OCI-LY3 (cell line): ENCODE data around the gene NFATC4.

Experiments used
- H2AFZ ChIP-seq: fragments of 200-600, 300-600 bp; shearing (Covaris generic); 2 replicates; pipeline ENCODE4 v1.6.0; 2014; ENCODE audit warnings: antibody characterized with exemption, low read depth, low read length
- H3K27ac ChIP-seq: fragments of 200-600, 300-600 bp; sonication (generic); 2 replicates; pipeline ENCODE4 v1.5.1; 2014; ENCODE audit warnings: mild to moderate bottlenecking, low read length, moderate library complexity, mixed read lengths
- H3K27me3 ChIP-seq: fragments of 200-600, 300-600 bp; sonication (generic); 2 replicates; pipeline ENCODE4 v1.6.1; 2014; ENCODE audit warnings: low read depth, low read length, mixed read lengths
- H3K36me3 ChIP-seq: fragments of 200-600, 300-600 bp; sonication (generic); replicated peaks from 2 replicates; pipeline ENCODE3; 2014; ENCODE audit warnings: low read depth, low read length, mixed read lengths
- H3K4me1 ChIP-seq: fragments of 300-600, 200-600 bp; sonication (generic); 2 replicates; pipeline ENCODE4 v1.6.1; 2014; ENCODE audit warnings: low read length, mixed read lengths
- H3K4me2 ChIP-seq: fragments of 200-600, 300-600 bp; sonication (generic); 2 replicates; pipeline ENCODE4 v1.6.1; 2014; ENCODE audit warnings: low read length, mixed read lengths
- H3K4me3 ChIP-seq: fragments of 300-600, 200-600 bp; sonication (generic); 2 replicates; pipeline ENCODE4 v1.5.1; 2014; ENCODE audit warnings: antibody characterized with exemption, mild to moderate bottlenecking, low read length, moderate library complexity
- H3K79me2 ChIP-seq: fragments of 300-600, 200-600 bp; shearing (Covaris generic); 2 replicates; pipeline ENCODE4 v1.6.1; 2014; ENCODE audit warnings: mild to moderate bottlenecking, low read length, mixed read lengths
- H3K9ac ChIP-seq: fragments of 300-600, 200-600 bp; shearing (Covaris generic); 2 replicates; pipeline ENCODE4 v1.6.0; 2014; ENCODE audit warnings: mild to moderate bottlenecking, low read length, moderate library complexity
- H3K9me3 ChIP-seq: fragments of 200-600, 300-600 bp; shearing (Covaris generic); 2 replicates; pipeline ENCODE4 v1.6.1; 2014; ENCODE audit warnings: low read length, mixed read lengths; ENCODE audit not compliant: insufficient read depth
- H4K20me1 ChIP-seq: fragments of 200-600, 300-600 bp; sonication (generic); 2 replicates; pipeline ENCODE4 v1.6.1; 2016; ENCODE audit warnings: low read length, mixed read lengths; ENCODE audit not compliant: insufficient read depth
- CTCF ChIP-seq: fragments of 200-600, 300-600 bp; sonication (generic); IDR thresholded peaks from 2 replicates; pipeline ENCODE4 v1.5.1; 2014; ENCODE audit warnings: antibody characterized with exemption, low read length, low read depth
- EZH2phosphoT487 ChIP-seq: fragments of 200-600 bp; shearing (Covaris generic); IDR thresholded peaks from 2 replicates; pipeline ENCODE4 v1.6.1; 2018; ENCODE audit warnings: antibody characterized with exemption, mixed run types, low read depth

The NFATC4 gene

GRCh38 chr14:24425704-24426103 is 57.7 kb downstream of the NFATC4 start:
- Histone ChIP-seq H3K27ac (no peak overlapping the region), H2AFZ (no peak overlapping the region), H3K4me1 (peaks cover 7% of the 10 kb centered on the region), H3K4me3 (no peak overlapping the region), H3K36me3 (no peaks in the 10 kb centered on the region), H3K27me3 (no peaks in the 10 kb centered on the region), H4K20me1 (no peaks in the 10 kb centered on the region), H3K79me2 (peaks cover 9% of the 10 kb centered on the region), H3K9me3 (no peaks in the 10 kb centered on the region), H3K9ac (no peak overlapping the region), H3K4me2 (no peak overlapping the region)
- no peak for TF ChIP-seq EZH2phosphoT487
- no peak for TF ChIP-seq CTCF

GRCh38 chr14:24426150-24426911 is 58.3 kb downstream of the NFATC4 start:
- Histone ChIP-seq H3K79me2 (peaks cover 15% of the 10 kb centered on the region), H4K20me1 (0 out of 2 replicates have a peak, but pooled peaks cover 2% of the 10 kb centered on the region), H2AFZ (no peak overlapping the region), H3K9me3 (no peaks in the 10 kb centered on the region), H3K27ac (no peak overlapping the region), H3K4me3 (no peak overlapping the region), H3K4me1 (peaks cover 12% of the 10 kb centered on the region), H3K36me3 (peaks cover 3% of the 10 kb centered on the region), H3K9ac (no peak overlapping the region), H3K27me3 (no peaks in the 10 kb centered on the region), H3K4me2 (no peak overlapping the region)
- no peak for TF ChIP-seq EZH2phosphoT487
- TF ChIP-seq CTCF, result no peak

GRCh38 chr14:24426912-24427536 is 59.0 kb downstream of the NFATC4 start:
- Histone ChIP-seq H3K9me3 (no peaks in the 10 kb centered on the region), H2AFZ (no peak overlapping the region), H3K79me2 (peaks cover 18% of the 10 kb centered on the region), H3K27ac (no peak overlapping the region), H4K20me1 (0 out of 2 replicates have a peak, but pooled peaks cover 5% of the 10 kb centered on the region), H3K4me3 (no peak overlapping the region), H3K9ac (no peak overlapping the region), H3K4me1 (peaks cover 15% of the 10 kb centered on the region), H3K36me3 (peaks cover 6% of the 10 kb centered on the region), H3K27me3 (no peaks in the 10 kb centered on the region), H3K4me2 (no peak overlapping the region)
- no peak for TF ChIP-seq CTCF
- no peak for TF ChIP-seq EZH2phosphoT487

GRCh38 chr14:24427537-24428508 is 59.8 kb downstream of the NFATC4 start:
- peaks cover 18% of the 10 kb centered on the region for H3K79me2 ChIP-seq
- TF ChIP-seq CTCF, result no peak
- TF ChIP-seq EZH2phosphoT487, result no peak
- H3K9me3 ChIP-seq, result no peaks in the 10 kb centered on the region
- H3K4me1 ChIP-seq, result peaks cover 15% of the 10 kb centered on the region
- H2AFZ ChIP-seq, result no peak overlapping the region
- H3K4me3 ChIP-seq, result no peak overlapping the region
- H3K4me2 ChIP-seq, result no peak overlapping the region
- peaks cover 14% of the 10 kb centered on the region for H3K36me3 ChIP-seq
- no peak overlapping the region for H3K9ac ChIP-seq
- no peak overlapping the region for H3K27ac ChIP-seq
- no peaks in the 10 kb centered on the region for H3K27me3 ChIP-seq
- 0 out of 2 replicates have a peak, but pooled peaks cover 5% of the 10 kb centered on the region for H4K20me1 ChIP-seq
